Right lobe of liver (tissue), 4 donors: ENCODE data around the gene SHANK2.

Experiments used
- POLR2A ChIP-seq: fragments of 450-650 bp; IDR thresholded peaks from one replicate; pipeline ENCODE4 v1.6.1; 2017; ENCODE audit warnings: antibody characterized with exemption, mild to moderate bottlenecking
- TF ChIP-seq, protein P1 (sequence below), 4 donors: fragments of 200-600 bp in 3 of 4; fragments of 450-650 bp in 1 of 4; IDR thresholded peaks; one replicate each; pipeline versions ENCODE4 v1.5.1 to v1.8.0; 2016 to 2022; ENCODE audit warnings: antibody characterized with exemption in 4 of 4, mild to moderate bottlenecking in 2 of 4
- donor health status: DM: no; HTN: no; CAD: no.
- donor health status: DM: no; HTN: no; CAD: no.
- donor health status: DM: no; HTN: yes; CAD: no.

DNA sequence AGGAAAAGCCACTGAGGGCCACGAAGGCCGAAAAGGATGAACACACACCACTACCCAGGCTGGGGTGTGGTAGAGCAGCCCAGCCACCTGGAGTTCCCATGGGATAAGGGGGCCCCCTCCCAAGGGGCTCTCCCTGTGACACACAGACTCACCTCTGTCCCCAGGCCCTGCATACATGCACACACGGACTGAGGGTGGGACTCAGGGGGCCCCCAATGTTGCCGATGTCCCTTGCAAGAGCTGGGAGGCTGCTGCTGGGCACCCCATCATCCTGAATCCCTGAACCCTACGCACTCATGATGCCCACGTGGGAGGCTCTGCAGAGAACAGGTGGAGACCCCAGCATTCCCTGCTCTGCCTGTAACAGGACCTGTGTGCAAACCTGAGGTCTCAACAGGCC, 14.5 kb downstream of the SHANK2 start:
- TF ChIP-seq, protein P1, sequence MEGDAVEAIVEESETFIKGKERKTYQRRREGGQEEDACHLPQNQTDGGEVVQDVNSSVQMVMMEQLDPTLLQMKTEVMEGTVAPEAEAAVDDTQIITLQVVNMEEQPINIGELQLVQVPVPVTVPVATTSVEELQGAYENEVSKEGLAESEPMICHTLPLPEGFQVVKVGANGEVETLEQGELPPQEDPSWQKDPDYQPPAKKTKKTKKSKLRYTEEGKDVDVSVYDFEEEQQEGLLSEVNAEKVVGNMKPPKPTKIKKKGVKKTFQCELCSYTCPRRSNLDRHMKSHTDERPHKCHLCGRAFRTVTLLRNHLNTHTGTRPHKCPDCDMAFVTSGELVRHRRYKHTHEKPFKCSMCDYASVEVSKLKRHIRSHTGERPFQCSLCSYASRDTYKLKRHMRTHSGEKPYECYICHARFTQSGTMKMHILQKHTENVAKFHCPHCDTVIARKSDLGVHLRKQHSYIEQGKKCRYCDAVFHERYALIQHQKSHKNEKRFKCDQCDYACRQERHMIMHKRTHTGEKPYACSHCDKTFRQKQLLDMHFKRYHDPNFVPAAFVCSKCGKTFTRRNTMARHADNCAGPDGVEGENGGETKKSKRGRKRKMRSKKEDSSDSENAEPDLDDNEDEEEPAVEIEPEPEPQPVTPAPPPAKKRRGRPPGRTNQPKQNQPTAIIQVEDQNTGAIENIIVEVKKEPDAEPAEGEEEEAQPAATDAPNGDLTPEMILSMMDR (IDR thresholded peaks at IDR 0.05) = no peak
- TF ChIP-seq POLR2A = no peak
